ENCODE data around the gene GTF2IRD1. TPM values are rescaled to one million over a fixed set of nuclear protein-coding genes. Genes with fewer than 3 reads are reported as not detected.
"Not testable (repeated sequence)": the region's sequence is repeated elsewhere in the genome, so short reads cannot be mapped to it uniquely, and the experiment has no call there.

The GTF2IRD1 gene
- polyA plus RNA-seq, 1 donor: 65.9 TPM

DNA sequence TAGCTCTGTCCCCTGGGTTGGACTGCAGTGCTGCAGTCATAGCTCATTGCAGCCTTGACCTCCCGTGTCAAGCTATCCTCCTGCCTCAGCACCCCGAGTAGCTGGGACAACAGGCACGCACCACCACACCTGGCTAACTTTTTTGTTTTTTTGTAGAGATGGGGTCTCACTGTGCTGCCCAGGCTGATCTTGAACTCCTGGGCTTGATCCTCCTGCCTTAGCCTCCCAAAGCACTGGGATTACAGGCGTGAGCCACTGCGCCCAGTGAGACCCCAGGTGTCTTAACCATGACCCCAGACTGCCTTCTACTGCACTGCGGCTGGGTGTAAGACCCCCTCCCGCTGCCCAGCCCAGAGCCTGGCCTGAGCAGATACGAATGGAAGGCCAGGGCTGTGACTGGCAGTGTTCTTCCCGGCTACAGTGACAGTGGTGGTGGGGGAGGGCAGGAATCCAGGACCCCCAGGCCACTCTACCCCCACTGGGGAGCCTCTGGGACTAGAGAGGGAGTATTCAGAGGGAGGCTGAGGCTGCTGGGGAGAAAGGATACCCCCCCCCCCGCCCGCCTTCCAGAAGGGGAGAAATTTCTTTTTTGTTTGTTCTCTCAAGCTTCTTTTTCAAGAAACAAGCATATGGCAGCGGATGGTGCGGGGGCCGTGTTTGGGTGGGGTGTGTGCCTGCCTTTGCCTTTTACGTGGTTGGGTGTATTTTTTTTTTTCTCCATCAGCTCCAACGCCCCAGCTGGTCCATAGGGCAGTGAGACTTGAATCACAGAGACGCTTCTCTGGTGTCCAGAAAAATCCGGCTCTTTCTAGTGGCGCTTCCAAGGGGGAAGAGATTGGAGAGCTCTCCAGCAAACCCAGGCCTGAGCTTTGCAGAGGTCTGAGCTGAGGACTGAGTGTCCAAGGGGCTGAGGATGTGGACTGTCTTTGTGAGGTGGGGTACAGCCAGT is 36.6 kb downstream of the GTF2IRD1 start:
- no peak for DNase-seq

DNA sequence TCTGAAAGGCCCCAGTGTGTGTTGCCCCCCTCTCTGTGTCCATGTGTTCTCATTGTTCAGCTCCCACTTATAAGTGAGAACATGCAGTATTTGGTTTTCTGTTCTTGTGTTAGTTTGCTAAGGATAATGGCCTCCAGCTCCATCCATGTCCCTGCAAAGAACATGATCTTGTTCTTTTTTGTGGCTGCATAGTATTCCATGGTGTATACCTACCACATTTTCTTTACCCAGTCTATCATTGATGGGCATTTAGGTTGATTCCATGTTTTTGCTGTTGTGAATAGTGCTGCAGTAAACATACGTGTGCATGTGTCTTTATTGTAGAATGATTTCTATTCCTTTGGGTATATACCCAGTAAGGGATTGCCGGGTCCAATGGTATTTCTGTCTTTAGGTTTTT is 37.8 kb downstream of the GTF2IRD1 start:
- DNase-seq: not testable (repeated sequence)

DNA sequence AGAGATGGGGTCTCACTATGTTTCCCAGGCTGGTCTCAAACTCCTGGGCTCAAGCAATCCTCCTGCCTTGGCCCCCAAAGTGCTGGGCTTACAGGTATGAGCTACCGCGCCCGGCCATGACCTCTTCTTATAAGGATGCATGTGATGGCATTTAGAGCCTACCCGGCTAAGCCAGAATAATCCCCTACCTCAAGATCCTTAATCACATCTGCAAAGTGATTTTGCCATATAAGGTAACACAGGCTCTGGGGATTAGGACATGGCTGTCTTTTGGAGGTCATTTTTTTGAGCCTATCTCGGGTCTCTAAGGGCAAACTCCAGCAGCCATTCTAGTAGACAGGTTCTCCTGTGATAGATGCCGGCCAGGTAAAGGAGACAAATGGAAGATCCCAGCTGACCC is 39.6 kb downstream of the GTF2IRD1 start:
- DNase-seq: no peak

DNA sequence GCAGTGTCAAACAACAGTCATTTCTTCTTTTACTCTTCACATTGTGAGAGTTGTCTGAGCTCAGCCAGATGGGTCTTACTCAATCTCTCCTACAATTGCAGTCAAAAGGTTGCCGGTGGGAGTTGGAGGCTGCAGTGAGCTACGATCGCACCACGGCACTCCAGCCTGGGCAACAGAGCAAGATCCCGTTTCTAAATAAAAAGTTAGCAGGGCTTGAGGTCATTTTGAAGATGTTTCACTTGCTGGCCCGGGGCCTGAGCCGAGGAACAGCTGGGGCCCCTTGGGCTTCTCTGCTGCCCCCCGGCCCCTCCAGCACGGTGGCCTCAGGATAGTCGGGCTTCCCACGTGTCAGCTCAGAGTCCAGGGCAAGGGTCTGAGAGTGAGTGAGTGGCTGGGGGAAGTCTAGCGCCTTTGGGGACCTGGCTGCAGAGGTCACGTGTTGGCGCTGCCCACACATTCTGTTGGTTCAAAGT is 40.4 kb downstream of the GTF2IRD1 start:
- DNase-seq: no peak

DNA sequence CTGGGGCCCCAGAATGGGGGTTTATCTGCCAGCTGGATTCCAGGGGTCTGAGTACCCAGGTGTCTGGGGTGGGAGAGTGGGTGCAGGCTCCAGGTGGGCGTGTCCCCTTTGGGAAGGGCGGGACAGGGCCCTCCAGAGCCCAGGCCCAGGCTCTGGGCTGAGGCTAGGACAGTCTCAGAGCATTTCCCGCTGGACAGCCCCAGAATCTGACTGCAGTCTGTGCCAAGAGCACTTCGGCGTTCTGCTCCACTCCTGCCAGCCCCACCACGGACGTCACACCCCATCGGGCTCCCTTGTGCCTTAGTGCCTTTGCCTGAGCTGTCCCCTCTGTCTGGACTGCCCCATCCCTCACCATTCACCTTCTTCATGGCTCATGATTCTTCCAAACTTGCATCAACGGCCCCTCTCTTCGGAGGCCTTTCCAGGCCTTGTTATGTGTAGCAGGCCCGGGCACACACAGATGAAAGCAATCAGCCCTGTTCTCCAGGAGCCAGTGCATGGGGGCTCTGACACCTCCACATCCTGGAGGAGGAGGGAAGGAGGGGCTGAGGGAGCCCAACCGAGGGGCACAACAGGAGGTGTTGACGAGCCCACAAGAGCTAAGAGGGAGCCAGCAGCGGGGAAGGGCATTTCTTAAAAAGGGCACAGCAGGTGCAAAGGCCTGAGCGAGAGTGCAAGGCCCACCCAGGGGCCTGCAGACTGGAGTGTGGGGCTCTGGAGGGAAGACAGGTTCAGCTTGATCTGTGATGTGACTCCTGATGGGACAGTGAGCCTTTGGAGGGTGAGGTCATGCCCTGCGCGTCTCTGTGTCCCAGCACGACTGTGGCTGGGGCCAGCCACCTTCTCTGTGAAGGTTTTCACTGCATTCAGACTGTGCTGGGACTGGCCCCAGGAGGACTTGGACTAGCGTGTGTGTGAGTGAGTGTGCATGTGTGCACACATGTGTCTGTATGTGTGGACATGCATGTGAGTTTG is 41.7 kb downstream of the GTF2IRD1 start:
- DNase-seq: no peak

DNA sequence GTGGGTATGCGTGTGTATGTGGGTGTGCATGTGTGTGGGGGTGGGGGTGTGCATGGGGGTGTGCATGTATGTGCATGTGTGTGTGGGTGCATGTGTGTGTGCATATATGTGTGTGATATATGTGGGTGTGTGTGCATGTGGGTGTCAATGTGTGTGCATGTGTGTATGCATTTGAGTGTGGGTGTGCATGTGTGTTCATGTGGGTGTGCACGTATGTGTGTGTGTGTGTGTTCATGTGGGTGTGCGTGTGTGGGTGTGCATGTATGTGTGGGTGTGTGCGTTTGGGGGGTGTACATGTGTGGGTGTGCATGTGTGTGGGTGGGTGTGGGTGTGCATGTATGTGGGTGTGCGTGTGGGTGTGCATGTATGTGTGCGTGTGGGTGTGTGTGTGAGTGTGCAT is 42.6 kb downstream of the GTF2IRD1 start:
- no peak for DNase-seq

DNA sequence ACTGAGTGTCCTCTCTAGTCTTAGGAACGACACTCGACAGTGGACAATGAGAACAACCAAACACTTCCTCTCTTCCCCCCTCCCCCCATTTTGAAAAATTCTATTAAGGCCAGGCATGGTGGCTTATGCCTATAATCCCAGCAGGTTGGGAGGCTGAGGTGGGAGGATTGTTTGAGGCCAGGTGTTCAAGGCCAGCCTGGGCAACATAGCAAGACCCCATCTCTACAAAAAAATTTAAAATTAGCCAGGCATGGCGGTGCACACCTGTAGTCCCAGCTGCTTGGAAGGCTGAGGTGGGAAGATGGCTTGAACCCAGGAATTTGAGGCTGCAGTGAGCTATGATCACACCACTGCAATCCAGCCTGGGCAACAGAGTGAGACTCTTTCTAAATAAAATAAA is 43.1 kb downstream of the GTF2IRD1 start:
- DNase-seq: not testable (repeated sequence)

DNA sequence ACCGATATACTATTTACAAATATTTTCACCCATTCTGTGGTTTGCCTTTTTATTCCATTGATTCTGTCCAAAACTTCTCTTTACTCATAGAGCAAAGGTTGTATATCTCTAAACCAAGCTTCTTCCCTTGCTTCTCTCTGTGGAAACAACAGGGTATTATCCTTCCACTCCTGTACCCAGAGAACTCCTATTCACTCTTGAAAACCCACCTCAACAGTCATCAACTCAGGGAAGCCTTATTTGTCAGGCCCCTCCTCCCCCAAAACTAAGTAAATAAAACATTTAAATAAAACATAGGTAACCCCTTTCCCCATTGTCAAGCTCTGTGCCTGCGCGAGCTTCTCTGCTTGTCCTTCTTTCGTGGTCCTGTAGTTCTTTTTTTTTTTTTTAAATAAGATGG is 44.6 kb downstream of the GTF2IRD1 start:
- DNase-seq: no peak

DNA sequence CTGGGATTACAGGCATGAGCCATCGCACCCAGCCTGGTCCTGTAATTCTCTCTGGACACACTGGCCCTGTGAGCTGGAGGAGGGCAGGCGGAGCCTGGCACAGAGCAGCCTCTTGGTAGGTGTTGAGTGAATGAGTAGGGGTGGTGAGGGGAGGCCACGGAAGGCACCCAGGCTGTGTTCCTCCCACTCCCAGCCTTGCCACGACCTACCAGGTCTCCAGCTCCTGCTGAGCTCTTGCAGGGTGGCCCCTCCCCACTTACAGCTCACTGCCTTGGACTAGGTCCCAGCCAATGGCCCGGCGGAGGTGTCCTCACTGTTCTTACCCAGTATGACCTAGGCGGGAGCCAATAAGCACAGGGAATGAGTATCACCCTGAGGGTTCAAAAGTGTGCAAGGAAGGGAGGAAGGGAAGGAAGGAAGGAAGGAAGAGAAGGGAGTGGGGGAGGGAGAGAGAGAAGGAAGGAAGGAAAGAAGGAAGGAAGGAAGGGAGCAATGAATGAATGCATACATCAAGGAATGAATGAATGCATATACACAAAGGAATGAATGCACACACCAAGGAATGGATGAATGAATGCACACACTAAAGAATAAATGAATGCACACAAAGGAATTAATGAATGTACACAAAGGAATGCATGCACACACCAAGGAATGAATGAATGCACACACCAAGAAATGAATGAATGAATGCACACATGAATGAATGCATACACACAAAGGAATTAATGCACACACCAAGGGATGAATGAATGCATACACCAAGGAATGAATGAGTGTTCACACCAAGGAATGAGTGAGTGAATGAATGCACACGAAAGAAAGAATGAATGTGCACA is 45.5 kb downstream of the GTF2IRD1 start:
- no peak for DNase-seq

DNA sequence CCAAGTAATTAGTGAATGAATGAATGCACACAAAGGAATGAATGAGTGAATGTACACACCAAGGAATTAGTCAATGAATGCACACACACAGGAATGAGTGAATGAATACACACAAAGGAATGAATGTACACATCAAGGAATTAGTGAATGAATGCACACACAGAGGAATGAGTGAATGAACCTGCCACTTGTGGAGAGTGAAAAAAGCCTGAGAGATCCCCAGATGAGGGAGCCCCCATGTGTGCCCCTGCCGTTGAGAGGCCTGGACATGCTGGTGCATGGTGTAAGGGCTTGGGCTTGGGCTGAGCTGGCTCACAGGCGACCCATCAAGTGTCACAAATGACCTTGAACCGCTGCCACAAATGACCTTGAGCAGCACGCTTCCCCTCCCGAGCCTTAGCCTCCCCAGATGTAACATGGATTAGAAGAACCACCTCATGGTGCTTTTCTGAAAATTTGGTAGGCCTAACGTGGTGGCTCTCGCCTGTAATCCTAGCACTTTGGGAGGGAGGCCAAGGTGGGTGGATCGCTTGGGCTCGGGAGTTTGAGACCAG is 46.2 kb downstream of the GTF2IRD1 start:
- no peak for DNase-seq

DNA sequence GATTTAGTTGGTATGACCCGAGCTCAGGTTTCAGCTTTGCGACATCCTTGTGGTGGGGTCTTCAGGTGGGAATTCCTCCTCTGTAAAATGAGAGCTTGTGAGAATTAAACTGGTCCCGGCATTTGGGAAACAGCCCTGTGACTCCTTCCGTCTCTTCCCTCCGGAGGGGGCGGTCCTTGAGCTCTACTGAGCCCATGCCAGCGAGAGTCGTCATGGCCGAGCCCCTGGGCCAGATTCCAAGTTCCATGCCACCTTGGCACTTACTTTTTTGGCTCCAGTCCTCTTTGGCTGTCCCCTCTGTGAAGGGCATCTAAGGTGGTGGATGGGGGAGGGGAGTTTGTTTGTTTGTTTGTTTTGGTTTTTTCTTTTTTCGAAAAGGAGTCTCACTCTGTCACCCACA is 47.6 kb downstream of the GTF2IRD1 start:
- DNase-seq: no peak

DNA sequence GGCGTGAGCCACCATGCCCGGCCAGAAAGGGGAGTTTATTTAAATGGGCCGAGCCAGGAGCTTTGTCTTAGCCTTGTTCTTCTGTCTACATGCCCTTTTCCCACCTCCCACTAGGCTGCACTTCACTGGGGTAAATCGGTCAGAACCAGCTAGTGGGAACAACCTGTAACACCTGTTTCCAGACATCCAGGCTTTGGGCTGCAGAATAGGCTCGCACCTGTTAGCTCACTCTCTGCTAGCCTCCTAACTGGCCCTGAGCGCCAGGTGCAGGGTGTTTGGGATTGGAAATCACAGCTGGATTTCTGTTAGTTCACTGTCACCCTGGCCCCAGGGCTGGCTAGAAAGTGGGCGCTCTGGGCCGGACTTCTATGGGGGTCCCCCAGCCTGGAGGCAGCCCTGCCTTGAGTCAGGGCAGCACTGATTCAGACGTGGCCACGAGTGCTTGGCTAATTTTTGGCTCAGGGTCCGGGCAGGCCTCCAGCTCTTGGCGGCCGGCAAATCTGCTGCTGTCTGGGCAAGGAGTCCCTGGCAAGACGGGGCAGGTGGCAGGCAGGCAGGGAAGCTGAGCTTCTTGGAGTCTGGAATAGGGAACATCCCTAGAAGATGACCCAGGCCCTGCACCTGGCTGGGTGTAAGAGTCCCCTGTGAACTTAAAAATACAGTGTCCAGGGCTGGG is 48.6 kb downstream of the GTF2IRD1 start:
- DNase-seq: no peak

DNA sequence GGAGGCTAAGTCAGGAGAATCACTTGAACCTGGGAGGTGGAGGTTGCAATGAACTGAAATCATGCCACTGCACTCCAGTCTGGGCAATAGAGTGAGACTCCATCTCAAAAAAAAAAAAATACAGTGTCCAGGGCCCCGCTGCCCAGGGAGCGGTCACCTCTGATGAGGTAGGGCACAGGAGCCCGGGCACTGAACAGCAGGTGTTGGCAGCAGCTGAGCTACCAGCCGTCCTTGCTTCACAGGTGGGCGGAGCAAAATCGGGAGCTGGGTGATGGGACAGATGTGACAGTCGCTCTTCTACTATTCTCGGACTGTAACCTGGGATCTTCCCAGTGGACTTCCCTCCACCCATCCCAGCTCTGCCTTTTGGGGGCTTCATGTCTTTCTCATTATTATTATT is 49.4 kb downstream of the GTF2IRD1 start:
- no peak for DNase-seq

DNA sequence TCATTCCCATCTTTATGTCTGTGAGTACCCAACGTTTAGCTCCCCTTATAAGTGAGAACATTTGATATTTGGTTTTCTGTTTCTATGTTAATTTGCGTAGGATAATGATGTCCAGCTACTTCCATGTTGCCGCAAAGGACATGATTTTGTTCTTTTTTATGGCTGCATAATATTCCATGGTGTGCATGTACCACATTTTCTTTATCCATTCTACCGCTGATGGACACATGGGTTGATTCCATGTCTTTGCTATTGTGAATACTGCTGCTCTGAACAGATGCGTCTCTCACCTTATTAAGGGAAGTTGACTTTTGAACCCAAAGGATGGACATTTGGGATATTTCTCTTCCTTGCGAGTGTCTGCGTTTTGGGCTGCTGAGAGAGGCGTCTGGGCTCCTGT is 50.2 kb downstream of the GTF2IRD1 start:
- no peak for DNase-seq

DNA sequence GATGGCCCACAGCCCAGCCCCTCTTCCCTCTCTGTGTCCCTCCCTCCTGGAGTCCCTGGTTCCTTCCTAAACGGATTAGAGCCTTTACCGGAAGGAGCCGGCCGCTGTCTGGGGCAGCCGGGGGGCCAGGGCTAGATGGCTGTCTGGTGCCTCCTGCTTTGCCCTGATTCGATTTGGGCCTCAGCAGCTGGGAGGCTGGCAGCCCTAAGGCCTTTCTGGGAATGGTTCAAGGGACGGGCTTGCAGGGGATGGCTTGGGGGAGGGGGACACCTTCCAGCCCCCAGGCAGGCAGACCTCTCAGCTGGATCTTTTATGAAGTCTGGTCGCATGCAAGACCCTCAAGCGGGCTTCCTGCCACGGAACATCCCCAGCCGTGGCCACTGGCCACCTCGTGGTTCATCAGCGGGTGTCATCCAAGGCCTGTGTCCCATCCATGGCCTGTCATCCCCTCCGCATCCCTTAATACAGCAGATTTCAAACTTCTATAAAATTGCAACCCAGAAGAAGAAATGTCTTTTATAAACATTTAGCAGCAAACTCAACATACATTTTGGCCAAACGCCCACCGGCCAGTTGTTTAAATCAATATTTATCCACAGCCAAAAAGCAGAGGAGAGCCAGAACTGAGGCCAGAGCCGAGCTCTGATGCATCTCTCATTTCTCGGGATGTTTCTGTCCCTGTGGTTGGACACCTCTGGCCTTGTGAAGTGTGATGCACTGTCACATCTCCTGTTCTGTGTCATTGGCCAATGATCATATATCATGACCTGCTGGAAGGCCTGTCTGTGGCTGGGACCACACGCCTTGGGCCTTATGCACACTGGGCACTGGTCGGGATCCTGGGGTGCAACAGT is 52.0 kb downstream of the GTF2IRD1 start:
- no peak for DNase-seq

DNA sequence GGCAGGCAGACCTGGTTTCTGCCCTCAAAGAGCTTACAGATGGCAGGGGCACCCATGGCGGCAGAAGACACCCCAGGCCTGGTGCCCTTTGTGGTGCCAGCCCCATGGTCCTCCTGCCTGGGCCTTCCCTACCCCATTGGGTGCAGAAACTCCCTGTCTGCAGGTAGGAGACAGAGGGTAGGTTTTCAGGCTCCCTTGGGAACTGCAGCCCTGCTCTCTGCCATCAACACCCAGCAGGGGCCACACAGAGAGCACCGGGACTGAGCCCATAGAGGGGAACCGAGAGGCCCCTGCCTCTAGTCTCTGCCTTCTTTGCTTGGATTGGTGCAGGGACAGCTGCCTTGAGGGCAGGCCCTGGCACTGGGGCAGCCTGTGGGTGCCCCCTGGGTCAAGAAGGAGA is 52.6 kb downstream of the GTF2IRD1 start:
- no peak for DNase-seq

DNA sequence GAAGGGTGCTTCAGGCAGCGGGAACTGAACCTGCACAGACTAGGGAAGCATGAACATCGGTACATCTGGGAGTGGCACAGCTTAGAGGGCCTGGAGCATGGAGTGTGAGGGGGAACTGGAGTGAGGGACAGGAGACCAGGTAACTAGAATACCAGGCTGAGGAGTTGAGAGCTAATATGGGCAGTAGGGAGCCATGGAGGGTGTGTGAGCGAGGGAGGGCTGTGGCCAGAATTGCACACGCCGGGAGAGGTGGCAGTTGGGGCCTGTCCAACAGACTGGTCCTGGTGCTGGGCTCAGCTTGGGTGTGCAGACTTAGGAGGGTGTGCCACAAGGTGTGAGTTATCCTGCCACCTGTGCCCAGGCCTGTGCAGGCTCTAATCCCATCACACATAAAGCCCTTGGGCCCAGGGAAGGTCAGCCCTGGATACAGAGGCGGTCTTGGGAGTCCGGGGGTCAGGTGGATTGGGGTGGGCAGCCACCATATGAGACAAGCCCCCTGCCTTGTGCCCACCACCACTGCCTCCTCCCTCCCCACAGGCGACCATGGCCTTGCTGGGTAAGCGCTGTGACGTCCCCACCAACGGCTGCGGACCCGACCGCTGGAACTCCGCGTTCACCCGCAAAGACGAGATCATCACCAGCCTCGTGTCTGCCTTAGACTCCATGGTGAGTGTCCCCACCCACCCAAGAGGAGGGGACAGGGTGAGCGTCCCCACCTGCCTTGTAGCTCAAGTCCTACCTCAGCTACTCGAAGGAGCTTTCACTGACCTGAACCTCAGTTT is 54.0 kb downstream of the GTF2IRD1 start:
- DNase-seq: no peak

DNA sequence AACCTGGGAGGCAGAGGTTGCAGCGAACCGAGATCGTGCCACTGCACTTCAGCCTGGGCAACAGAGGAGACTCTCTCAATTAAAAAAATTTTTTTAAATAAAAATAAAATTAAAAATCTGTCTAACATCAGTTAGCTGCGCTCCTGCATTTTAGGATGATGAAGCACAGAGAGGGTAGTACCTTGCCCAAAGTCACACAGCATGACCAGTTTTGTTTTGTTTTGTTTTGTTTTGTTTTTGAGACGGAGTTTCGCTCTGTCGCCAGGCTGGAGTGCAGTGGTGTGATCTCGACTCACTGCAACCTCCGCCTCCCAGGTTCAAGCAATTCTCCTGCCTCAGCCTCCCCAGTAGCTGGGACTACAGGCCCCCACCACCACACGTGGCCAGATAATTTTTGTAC is 55.7 kb downstream of the GTF2IRD1 start:
- not testable (repeated sequence) for DNase-seq

DNA sequence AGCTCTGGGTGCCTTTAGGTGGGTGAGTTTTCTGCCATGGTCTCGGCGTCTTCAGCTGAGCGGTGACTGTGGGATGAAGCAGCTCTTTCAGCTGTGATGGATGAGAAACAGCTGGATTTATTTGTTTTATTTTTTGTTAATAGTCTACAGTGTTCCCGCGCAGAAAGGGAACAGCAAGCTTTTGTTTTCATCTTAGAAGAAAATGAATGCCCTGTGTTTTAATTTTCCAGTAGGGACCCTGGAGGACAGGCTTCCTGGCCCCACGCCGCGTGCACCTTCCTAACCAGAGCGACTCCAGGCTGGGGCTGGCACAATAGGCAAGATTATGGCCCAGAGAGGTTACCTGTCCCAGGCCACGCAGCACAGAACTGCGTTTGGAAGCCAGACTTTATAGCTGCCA is 57.6 kb downstream of the GTF2IRD1 start:
- no peak for DNase-seq
